Cardiac muscle cell (in vitro differentiated cells and primary cell): ENCODE data around the gene MRPS7. TPM values are rescaled to one million over a fixed set of nuclear protein-coding genes. Genes with fewer than 3 reads are reported as not detected.
A peak's percentile ranks its signal among the peaks of the same experiment; 100 is the strongest.

Source experiments
- DNase-seq, 2 donors: peaks; one replicate each; pipeline versions ENCODE4 v3.0.0 to v3.0.0-alpha.2; 2010 to 2017; ENCODE audit warnings: low read depth in 1 of 2, low spot score in 1 of 2
- H3K27ac ChIP-seq: fragments of 200-600 bp; sonication (generic); 2 replicates; pipeline ENCODE4 v1.5.1; 2016
- H3K27me3 ChIP-seq: fragments of 200-600 bp; sonication (generic); 2 replicates; pipeline ENCODE4 v1.6.0; 2016; ENCODE audit warnings: control low read depth
- H3K36me3 ChIP-seq: fragments of 200-600 bp; sonication (generic); 2 replicates; pipeline ENCODE4 v1.5.1; 2016; ENCODE audit warnings: control low read depth
- H3K4me1 ChIP-seq: fragments of 200-600 bp; sonication (generic); 2 replicates; pipeline ENCODE4 v1.8.1; 2017; ENCODE audit warnings: low read depth, mild to moderate bottlenecking, mixed run types
- H3K4me3 ChIP-seq: fragments of 200-600 bp; sonication (generic); 2 replicates; pipeline ENCODE4 v1.5.1; 2016; ENCODE audit warnings: mild to moderate bottlenecking
- H3K9me3 ChIP-seq: fragments of 200-600 bp; sonication (generic); 2 replicates; pipeline ENCODE4 v1.5.1; 2017; ENCODE audit warnings: low read depth, mild to moderate bottlenecking, control low read depth
- polyA plus RNA-seq: library from polyadenylated mRNA; unstranded; fragments of >200 nt; fragmentation: Nextera tagmentation; extraction: Ambion mirVana; gene quantifications from 2 replicates; pipeline ENCODE4 v1.2.1, GENCODE V29; 2016
- total RNA-seq: library from RNA; depleted of rRNA; stranded (reverse); fragments of >200 nt; gene quantifications from 2 replicates; pipeline ENCODE4 v1.2.3, GENCODE V29; 2016
- TF ChIP-seq, protein P1 (sequence below): IDR thresholded peaks from 2 replicates; pipeline ENCODE4 v1.5.1; 2012; ENCODE audit warnings: low read depth, mild to moderate bottlenecking, low read length

MRPS7 gene
- total and polyA plus RNA-seq, 2 experiments from 2014 or later = 64.8 to 198 TPM

DNA sequence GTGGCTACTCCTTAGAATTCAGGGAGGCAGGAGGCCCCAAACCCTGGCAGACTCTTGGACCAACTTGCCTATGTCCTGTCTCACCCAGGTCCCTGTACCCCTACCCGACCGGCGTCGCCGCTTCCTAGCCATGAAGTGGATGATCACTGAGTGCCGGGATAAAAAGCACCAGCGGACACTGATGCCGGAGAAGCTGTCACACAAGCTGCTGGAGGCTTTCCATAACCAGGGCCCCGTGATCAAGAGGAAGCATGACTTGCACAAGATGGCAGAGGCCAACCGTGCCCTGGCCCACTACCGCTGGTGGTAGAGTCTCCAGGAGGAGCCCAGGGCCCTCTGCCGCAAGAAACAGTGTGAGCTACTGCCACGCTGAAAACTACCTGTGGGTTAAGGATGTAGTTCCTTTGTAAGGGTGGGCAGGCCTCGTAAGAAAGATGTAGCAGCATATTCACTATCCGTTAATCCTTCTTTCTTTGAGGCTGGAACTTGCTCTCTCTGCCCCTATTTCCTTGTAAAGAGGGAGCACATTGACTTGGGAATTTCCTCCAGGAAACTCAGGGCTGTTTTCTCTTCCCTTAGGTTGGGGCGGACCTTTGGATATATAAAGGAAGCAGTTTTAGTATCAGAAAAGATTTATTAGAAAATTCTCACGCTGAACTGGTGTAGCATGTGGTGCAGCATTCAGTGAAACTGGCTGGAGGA is 4.1 kb downstream of the MRPS7 start:
- Histone ChIP-seq H3K4me1 (peaks cover 6% of the 10 kb centered on the region), H3K27me3 (no peaks in the 10 kb centered on the region)

DNA sequence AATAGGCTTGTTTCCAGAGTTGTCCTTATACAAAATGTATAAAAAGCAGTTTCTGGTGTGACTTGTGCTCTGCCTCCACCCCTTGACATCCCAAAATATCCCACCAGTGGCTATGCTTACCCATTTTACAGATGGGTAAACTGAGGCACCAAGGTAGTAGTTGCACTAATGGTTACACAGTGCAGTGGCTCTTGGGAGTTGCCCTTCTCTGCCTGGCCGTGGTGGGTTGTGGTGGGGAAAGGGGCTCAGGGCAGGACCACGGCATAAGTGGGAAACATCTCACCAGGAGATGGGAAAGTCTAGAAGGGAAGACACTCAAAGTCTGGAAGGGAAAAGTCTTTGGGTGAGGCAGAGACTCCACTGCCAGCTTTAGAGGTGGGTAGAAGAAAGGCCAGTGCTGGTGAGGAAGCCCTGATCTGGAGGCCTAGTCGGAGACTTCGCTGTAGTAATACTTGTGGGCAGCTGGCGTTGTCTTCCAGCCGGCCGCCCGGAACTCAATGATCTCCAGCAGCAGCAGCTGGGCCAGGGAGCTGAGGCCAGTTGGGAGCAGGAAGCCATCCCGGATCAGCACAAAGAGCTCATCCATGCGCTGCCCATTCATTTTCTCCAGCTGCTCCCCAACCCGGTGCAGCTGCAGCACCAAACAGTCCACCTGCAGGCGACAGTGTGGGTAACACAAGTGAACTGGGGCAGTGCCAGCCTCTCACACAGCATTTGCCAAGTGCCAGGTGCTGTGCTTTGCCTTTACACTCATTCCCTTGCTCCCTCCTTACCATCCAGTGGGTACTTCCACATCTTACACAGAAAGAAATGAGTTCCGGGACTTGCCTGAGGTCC is 4.9 kb downstream of the MRPS7 start:
- H3K27ac ChIP-seq = peak overlapping the region; percentile 53
- no peaks in the 10 kb centered on the region for H3K9me3 ChIP-seq
- TF ChIP-seq, protein P1, sequence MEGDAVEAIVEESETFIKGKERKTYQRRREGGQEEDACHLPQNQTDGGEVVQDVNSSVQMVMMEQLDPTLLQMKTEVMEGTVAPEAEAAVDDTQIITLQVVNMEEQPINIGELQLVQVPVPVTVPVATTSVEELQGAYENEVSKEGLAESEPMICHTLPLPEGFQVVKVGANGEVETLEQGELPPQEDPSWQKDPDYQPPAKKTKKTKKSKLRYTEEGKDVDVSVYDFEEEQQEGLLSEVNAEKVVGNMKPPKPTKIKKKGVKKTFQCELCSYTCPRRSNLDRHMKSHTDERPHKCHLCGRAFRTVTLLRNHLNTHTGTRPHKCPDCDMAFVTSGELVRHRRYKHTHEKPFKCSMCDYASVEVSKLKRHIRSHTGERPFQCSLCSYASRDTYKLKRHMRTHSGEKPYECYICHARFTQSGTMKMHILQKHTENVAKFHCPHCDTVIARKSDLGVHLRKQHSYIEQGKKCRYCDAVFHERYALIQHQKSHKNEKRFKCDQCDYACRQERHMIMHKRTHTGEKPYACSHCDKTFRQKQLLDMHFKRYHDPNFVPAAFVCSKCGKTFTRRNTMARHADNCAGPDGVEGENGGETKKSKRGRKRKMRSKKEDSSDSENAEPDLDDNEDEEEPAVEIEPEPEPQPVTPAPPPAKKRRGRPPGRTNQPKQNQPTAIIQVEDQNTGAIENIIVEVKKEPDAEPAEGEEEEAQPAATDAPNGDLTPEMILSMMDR = no peak
- DNase-seq = no peak
- peaks cover 9% of the 10 kb centered on the region for H3K36me3 ChIP-seq
- peaks cover 6% of the 10 kb centered on the region for H3K4me1 ChIP-seq
- no peaks in the 10 kb centered on the region for H3K27me3 ChIP-seq
- no peak overlapping the region for H3K4me3 ChIP-seq

More for the DNA sequence above, 4.1 kb downstream of the MRPS7 start:
- Histone ChIP-seq H3K9me3 (no peaks in the 10 kb centered on the region), H3K36me3 (peaks cover 9% of the 10 kb centered on the region), H3K27ac (no peak overlapping the region), H3K4me3 (no peak overlapping the region)
- DNase-seq = no peak
- TF ChIP-seq, protein P1 = no peak

DNA sequence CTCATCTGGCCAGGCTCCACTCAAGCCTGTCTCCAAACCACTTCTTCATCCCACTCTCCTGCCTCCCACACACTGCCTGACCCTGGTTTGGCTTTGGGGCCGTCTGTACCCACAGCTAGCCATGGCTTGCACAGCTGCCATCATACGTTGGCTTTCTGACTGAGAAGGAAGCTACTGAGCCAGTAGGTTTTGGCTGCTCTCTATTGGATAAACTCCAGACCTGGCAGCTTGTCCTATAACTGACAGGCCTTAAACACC is 5.4 kb downstream of the MRPS7 start:
- Histone ChIP-seq H3K36me3 (peaks cover 9% of the 10 kb centered on the region), H3K27ac (peak overlapping the region; percentile 53), H3K4me1 (peaks cover 6% of the 10 kb centered on the region), H3K9me3 (no peaks in the 10 kb centered on the region), H3K27me3 (no peaks in the 10 kb centered on the region), H3K4me3 (no peak overlapping the region)
- no peak for DNase-seq
- TF ChIP-seq, protein P1 = no peak

DNA sequence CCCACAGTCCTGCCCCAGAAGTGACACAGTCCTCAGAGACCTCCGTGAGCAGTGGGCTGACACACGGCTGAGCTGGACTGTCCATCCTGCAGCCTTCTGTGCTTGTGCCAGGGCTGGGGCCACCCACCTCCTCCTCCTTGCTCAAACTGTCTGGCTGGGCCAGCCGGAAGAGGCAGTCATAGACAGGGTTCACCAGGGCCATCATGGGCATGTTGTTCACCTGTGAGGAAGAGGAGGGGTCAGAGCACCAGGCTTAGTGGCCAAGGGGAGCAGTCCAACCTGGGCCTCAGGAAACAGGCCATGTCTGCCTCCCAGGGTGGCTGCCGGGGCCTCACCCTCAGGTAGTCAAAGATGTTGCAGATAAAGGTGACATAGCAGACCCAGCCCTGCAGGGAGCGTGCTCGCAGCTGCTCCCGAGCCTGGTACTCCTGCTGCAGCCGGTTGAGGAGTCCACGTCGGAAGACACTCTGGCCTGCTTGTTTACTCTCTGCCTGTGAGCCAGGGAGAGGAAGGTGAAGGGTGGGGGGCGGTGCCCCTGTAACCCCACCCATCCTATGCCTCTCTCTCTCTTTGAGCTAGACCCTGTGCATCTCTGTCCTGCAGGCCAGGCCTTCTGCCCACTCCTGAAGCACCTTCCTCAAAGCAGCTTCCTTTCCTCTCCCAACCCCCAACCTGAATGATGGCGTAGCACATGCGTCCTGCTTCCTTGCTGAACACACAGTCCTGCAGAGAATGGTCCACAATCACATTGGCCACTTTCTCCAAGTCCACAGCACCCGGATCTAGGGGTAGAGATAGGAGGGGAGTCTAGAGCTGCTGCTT is 5.9 kb downstream of the MRPS7 start:
- DNase-seq = peak in 1 of 2 donors; percentile 17
- no peak overlapping the region for H3K4me3 ChIP-seq
- peaks cover 4% of the 10 kb centered on the region for H3K4me1 ChIP-seq
- no peaks in the 10 kb centered on the region for H3K27me3 ChIP-seq
- TF ChIP-seq, protein P1 = no peak
- peak overlapping the region; percentile 53 for H3K27ac ChIP-seq
- no peaks in the 10 kb centered on the region for H3K9me3 ChIP-seq
- peaks cover 9% of the 10 kb centered on the region for H3K36me3 ChIP-seq

DNA sequence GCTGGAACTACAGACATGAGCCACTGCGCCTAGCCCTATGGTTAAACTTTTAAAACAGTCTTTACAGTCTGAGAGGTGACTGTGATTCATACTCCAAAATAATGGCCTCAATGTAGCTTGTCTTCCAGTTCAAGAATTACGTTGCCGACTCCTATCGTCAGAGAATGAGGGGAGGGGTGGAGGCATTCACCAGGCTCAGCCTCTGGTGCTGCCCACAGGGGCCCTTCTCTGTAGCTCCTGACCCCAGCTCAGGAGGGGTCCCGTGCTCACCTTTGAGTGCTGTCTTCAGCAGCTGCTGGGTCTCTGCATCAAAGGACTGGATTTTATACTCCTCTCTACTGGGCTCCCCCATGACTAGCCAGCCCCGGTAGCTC is 8.2 kb downstream of the MRPS7 start:
- Histone ChIP-seq H3K4me1 (no peaks in the 10 kb centered on the region), H3K36me3 (peaks cover 9% of the 10 kb centered on the region), H3K27me3 (no peaks in the 10 kb centered on the region), H3K4me3 (peak overlapping the region; percentile 94), H3K27ac (peak overlapping the region; percentile 75), H3K9me3 (no peaks in the 10 kb centered on the region)
- DNase-seq = peak in 1 of 2 donors; percentile 23
- TF ChIP-seq, protein P1 = no peak
